Retina (tissue), 1 donor: ENCODE measurements around the gene ZNF14.
A peak's percentile ranks its signal among the peaks of the same experiment; 100 is the strongest.
"Not testable (repeated sequence)": the region's sequence is repeated elsewhere in the genome, so short reads cannot be mapped to it uniquely, and the experiment has no call there.

Experiments used
- DNase-seq: peaks from one replicate; pipeline ENCODE4 v3.0.0-alpha.2; 2016

ZNF14 gene

GRCh38 chr19:19732579-19733501 is at the start of gene ZNF14:
Gene ZNF14 (minus strand): TSS chr19:19733112. CDS start chr19:19732958, 154 bp downstream.
- peak; percentile 97 for DNase-seq

- DNase-seq: not testable (repeated sequence)
Observed at GRCh38 chr19:19781791-19782190, 48.9 kb upstream of the ZNF14 start.

GRCh38 chr19:19778666-19779065 is 45.8 kb upstream of the ZNF14 start:
- no peak for DNase-seq

GRCh38 chr19:19777692-19778091 is 44.8 kb upstream of the ZNF14 start:
- DNase-seq: no peak

DNA sequence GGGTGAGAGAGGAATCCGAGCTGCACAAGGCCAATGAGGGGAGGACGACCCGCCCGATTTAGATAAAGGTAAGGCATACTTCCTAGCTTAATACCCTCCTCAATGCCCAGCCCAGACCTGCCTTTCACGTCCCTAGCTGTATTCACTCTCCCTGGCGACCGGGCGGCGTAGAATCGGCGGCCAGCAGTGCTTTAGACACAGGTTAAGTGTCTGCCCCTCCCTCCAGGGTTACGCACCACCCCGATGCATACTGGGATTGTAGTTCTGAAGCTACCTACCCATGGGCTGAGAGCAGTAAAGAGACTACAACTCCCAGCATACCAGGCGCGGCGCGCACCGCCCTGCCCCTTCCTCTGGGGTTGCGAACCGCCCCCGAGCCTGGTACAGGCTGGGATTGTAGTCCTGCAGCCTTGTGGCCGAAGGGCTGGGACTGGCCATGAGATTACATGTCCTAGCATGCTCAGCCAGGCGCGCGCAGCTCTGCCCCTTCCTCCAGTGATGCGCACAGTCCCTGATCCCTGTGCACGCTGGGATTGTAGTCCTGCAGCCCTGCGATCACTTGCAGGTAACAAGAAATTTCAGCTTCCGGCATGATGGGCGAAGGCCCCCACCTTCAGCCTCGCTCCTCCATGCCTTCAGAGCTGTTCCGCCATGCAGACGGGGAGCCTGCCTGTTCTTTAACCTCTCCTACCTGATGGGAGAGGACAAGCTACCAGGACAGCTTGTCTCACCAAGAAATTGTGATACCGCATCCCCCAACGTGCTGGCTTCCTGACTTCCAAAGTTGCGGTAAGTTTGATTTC is 43.5 kb upstream of the ZNF14 start:
- DNase-seq: peak; percentile 99

GRCh38 chr19:19775891-19776205 is 42.9 kb upstream of the ZNF14 start:
- DNase-seq: no peak

GRCh38 chr19:19774354-19775033 is 41.6 kb upstream of the ZNF14 start:
- DNase-seq: no peak

- not testable (repeated sequence) for DNase-seq
Observed at GRCh38 chr19:19771963-19772362, 39.1 kb upstream of the ZNF14 start.

DNA sequence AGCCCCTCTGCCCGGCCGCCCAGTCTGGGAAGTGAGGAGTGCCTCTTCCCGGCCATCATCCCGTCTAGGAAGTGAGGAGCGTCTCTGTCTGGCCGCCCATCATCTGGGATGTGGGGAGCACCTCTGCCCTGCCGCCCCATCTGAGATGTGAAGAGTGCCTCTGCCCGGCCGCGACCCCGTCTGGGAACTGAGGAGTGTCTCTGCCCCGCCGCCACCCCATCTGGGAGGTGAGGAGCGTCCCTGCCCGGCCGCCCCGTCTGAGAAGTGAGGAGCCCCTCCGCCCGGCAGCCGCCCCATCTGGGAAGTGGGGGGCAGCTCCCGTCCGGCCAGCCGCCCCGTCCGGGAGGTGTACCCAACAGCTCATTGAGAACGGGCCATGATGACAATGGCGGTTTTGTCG is 37.1 kb upstream of the ZNF14 start:
- not testable (repeated sequence) for DNase-seq

DNA sequence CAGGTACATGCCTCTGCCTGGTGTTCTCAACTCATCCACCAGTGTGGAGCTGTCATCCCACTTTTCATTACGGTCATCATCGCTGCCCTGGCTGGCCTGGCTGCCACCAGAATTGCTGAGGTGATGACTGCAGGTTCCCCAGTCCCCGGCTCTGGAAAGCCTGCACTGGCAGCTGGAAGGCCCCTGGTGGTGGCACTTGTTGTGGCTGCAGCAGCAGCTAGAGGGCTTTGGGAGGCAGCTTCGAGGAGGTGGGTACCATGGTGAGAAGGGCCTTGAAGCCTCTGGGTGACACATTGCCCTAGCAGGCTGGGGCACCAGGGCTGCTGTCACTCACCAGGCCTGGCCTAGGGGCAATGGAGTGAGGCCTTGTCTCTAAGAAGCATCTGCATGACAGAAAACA is 25.3 kb upstream of the ZNF14 start:
- DNase-seq: no peak

GRCh38 chr19:19752760-19753403 is 20.0 kb upstream of the ZNF14 start:
- no peak for DNase-seq

DNA sequence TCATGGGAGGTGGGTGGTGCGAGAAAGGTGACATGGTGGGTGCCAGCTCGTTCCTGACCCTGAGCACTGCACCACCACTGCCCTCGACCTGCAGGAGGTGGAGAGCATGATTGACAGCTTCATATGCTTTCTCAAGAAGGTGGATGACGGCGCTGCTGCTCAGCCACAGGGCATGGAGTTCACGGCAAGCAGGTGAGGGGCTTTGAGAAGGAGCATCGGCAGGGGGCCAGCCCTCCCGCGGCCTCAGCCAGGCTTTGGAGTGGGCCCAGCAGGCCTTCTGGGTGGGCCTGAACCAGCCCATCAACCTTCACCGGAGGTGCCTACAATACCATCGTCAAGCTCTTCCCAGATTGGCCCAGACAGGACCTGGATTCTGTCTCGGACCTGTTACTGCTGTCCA is 18.9 kb upstream of the ZNF14 start:
- DNase-seq: no peak

- DNase-seq: no peak
Observed at GRCh38 chr19:19750842-19751790, 18.2 kb upstream of the ZNF14 start.

GRCh38 chr19:19749908-19750841 is 17.3 kb upstream of the ZNF14 start:
- no peak for DNase-seq

DNA sequence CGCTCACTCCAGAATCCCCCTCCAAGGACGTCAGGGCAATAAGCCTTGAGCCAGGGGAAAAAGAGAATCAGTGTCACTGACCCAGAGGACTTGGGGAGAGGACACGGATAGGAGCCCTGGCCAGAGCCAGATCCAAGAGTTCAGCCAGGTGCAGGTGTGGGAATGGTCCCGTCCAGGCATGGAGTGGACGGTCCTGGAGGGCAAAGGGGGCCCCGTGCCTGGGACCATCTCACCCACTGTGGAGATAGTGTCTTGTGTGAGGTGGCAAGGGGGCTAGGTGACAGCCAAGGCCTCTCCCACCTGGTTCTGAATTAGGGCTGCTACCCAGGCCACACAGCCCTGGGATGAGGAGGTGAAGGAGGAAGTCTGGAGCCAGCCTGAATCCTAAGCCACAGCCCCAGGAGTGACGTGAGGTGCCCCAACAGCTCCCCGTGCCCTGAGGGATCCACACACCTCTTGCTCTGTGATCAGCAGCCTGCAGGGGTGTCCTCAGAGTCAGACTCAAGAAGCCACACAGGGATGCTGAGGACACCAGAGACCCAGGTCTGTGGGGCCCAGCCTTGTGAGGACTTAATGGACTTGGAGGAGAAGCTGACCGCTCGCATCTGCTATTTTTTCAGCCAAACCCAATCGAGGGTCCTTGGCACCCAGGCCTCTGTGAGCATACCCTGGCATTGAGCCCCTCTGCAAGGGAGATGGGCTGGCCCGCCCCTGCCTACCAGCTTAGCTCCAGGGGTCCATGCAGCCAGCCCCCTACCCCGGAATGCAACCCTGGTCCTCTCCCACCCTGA is 16.4 kb upstream of the ZNF14 start:
- no peak for DNase-seq

- DNase-seq: no peak
Observed at GRCh38 chr19:19748249-19748938, 15.5 kb upstream of the ZNF14 start.

DNA sequence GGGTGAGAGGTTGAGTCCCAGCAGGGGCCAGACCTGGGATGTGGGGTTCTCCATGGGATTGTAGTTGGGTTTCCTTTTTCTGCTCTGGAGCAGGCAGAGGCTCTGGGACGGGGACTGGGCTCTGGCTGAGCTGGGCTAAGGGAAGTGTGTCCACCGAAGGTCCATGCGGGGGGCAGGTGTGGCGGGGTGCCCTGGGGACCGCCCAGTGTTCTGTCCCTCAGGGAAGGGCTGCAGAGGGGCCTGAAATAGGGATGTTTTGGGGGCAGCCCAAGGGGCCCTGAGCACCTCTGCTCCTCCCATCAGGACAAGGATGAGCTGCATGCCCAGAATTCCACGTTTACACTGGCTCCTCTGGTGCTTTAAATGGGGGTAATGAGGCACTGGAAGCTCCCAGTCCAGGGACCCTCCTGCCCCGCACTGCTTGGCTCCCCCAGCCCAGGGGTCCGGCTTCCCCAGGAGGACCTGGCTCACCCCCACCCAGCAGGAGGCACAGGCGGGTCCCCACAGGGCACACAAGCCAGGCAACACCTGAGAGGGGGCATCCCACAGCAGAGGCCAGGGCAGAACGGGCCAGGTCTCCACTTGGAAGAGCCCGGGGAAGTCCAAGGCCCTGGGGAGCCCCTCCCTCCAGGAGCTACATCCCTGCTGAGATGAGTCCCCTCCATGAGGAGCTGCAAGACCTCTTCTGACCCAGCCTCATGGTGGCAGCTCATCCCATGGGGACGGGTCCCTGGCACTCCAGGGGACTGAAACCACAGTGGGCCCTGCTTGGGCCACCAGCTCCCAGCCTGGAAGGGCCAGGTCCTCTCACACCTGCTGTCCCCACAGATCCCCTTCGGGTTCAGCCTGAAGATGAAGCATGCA is 14.7 kb upstream of the ZNF14 start:
- no peak for DNase-seq
